NCI-H774 (cell line): Measurements from ENCODE around the gene SLC4A11.

Experiments used
- DNase-seq: peaks from one replicate; lab custom pipeline; 2025; lab: John Stamatoyannopoulos, UW

The SLC4A11 gene

DNA sequence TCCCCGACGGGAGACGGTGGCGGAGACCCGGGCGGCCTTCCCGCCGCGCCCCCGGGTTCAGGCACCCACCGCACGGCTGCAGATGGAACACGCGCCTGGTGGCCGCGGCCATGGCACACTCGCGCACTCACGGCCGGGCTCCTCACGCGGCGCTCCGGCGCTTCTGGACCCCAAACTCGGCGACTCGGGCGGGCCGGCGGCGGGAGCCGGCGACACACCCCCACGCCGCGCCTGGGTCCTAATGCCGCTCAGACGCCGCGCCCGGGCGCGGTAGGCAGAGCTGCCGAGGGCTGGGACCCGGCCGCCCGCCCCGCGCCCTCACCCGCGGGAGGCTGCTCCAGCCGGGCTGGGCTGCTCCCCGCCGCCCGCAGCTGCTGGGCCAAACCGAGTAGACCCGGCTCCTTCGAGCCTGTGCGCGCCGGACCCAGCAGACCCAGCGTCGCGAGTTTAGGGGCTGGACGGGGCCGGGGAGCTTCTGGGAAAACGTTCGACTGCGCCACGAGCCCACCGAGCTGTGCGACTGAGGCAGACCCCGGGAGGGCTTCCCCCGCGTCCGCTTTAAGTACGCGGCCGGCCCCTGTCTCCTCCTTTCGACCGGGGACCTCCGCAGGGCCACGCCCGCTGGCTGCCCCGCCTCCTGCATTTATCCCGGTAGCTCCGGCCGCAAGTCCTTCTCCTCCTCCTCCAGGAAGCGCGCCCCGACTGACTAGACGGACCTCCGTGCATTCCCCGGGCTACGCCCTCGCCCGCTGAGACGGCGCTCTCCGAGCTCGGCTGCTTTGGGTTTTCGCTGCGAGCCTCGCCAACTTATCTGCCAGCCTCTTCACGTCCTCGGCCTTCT, at the start of gene SLC4A11:
Gene SLC4A11 (minus strand): TSS at position 165 of the 841 bp plus-strand sequence. CDS start 53 bp downstream, at position 112.
- peak; percentile 58 for DNase-seq

DNA sequence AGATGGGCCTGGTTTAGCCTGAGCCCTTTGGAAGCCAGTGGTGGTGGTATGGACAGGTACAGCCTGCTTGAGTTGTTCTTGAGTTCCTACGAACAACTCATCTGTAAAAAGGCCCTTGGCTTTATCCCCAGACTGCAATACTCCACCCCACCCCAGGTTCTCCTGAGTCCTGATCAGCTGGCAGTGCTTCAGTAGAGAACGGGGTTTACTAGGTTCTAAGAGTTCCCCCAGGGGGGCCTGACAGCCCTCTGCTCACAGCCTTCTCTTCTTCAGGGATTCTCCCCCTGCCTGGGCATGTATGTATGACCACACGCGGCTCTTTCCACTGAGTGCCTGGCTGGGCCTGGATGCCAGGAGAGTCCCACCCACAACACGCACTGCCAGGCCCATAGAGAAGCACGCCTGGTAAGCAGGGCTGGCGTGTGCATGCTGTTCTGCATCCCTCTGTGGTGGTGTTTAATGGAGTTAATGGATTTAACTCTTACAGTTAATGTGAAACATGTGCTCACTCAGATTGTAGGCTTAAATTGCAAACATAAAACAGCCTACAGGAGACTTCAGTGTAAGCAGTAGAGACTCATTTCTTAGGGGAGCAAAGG, 44.3 kb upstream of the SLC4A11 start:
- DNase-seq = no peak

DNA sequence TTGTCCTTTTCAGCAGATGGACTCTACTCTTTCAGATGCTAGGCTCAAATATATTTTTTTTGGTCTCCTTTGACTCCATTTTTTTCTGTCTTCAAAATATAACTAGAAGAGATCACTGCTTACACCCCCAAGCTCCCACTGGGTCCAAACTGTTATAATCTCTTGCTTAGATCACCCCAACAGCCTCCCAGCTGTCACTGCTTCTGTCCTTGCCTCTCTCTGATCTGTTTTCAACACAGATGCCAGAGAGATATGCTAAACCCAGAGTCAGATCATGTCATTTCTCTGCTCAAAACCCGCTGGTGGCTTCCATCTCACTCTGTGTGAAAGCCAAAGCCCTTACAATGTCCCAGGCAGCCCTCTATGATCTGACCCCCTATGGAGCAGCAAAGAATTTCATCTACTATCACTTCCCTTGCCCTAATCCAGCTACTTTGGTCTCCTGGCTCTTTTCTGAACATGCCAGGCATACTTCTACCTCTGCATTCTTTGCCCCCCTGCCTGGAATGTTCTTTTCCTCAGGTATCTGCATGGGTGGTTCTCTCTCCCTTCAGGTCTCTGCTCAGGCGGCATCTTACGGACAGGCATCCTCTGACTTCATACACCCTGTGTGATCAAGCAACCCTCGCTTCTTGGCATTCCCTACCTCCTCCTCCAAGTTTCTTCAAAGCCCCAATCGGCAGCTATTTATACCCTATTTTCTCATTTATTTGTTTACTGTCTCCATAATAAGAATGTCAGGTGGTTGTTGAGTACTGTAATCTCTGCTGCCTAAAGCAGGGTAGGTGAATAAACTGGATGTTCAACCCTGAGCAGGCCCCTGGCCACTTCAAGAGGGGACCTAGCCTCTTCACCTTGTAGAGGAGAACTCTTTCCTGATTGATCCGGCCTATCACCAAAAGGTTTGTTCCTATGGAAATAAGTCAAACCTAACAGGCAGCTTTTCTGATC, 43.6 kb upstream of the SLC4A11 start:
- no peak for DNase-seq

DNA sequence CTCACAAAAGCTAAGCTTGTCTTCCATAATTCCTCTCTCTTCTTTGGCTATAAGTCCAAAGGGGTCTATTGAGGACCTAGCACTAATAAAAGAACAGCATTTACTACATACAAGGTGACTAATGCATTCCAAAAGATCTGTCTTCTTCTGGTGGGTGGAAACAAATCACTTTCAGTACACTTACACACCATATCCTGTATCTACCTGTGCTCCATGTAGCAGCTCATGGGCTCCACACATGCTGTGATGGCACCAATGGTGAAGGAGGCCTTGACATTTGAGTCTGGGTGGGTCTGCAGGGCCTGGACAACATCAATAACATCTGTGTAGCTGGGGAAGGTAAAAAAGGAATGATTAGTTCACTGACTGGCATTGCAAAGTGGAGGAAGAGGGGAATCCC, 42.4 kb upstream of the SLC4A11 start:
- DNase-seq = no peak

DNA sequence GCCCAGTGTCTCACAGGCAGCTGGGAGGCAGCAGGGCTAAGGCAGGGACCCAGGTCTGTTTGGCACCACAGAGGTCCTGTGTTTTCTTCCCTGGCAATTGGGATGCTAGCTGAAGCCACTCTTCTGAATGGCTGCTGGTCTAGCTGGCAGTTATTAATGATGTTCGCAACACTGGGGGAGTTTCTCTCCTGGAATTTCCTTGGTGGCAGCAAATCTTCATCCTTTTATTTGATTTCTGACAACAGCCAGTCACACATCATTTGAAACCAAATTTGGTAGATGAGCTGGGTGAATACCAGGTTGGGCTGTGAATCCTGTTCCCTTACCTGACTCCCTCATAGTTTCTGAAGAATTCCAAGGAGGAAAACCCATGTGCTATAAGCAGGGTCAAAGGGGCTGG, 40.8 kb upstream of the SLC4A11 start:
- DNase-seq = no peak

DNA sequence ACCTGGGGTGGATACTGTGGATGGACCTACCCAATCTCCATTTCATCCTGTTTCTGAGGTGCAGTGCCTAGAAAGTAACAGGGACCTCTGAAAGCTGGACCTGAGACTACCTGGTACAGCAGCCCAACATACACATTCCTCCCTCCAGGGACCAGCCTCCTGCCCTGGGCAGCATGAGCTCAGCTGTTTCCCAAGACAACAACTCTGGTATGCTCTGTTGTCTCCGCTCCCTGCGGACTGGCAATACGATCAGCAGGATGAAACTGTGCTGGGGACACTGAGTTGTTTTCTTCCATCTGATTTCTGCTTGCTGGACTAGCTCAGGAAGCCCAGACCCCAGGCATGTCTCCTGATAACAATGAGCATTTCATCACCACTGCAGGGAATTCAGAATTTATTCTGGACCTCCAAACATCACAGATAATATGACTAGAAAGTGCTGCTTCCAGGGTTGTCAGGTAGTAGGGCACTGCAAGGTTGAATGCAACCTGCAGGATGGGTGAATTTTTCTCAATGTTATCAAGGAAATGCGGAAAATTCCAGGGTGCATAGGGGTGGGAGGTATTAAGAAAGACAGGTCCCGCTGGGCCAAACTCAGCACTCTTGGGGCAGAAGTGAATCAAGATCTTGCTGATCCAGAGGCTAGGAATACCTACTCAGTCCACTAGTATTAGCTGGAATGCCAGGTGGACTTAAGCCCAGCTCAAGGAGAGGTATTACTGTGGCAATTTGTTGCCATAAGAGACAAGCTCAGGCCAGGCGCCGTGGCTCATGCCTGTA, 38.9 kb upstream of the SLC4A11 start:
- DNase-seq = no peak

DNA sequence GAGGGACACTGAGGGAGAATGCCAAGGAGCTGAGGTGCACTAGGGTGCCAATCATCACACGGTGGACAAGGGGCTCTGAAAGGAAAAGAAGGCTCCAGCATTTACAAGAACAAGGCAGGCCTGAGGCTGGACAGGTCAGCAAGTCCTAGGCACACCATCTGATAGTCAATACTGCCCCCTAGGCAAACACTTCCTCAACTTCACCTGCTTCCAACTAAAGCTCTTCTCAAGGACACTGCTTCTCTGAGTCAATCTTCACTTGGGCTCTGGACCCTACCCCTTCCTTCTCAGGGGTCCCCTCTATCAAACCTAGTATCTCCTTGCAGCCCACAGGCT, 37.7 kb upstream of the SLC4A11 start:
- DNase-seq = peak; percentile 1

DNA sequence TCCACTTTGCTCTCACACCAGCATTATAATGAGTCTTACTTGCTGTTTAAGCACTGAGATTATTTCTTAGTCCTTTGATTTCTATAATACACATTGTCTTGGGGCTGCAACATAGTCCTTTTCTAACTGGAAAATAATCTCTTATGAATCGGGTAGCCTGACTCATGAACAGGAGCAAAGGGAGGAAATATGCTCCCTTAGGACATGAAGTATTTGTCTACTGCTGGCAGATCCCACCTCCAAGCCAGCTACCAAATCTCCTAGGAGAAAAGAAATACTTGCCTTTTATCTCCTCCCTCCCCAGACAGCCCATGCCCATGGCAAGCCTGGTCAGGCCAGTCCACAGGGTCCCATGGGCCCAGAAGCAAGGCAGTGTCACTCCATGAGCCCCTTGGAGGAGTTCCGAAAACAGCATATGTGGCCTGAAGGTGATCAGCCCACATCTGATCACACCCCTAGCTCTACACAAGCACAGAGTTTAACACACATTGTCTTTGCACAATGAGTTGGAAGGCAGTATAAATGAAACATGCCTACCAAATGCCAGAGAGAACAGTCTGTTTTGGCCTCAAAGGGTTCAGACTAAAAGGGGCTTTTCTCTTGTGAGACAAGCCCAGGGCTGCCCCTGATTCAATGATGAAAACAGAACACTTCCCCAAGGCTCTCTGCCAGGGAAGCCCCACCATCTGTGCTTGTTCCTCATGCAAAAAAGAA, 37.1 kb upstream of the SLC4A11 start:
- no peak for DNase-seq

DNA sequence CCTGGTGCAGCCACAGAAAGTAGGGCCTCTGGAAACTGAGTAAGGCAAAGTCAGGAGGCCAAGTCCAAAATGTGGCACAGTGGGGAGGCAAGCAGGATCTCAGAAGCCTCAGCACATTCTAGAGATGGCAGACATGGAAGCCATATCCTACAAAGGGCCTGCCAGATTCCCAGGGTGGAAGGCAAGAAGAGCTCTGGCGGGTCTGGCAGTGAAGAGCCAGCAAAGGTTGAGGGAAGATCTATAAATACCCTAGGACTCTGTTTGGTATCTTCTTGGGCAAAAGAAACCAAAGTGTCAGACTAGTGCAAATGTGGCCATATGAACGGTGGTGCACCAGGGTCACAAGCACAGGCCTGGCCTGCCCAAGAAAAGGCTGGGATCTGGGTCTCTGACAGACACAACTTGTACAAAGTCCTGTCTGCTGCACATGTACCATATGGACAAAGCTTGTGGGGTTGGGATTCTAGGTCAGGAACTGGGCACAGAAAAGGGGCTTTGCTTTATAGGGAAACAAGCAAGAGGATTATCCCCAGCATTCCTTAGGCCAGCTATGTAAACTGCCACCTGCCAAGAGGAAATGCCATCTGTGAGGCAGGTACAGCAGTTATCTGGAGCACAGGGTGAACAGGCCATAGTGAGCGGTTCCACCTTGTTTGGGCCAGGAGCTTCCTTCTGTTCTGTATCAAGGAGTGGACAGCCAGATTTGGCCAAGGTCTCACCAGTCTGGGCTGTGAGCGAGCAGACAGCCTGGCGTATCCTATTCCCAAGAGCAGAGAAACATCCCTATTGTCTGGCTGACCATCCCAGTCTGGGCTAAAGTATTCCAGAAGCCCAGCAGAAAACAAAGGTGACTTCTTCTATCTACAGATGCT, 36.3 kb upstream of the SLC4A11 start:
- DNase-seq = no peak

DNA sequence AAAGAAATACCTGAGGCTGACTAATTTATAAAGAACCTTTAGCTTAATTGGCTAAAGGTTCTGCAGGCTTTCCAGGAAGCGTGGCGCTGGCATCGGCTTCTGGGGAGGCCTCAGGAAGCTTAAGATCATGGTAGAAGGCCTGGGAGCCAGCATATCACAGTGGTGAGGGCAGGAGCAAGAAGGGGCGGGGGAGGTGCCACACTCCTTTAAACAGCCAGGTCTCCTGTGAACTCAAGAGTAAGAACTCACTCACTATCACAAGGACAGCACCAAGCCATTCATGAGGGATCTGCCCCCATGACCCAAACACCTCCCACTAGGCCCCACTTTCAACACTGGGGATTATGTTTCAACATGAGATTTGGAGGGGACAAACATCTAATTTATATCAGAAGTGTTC, 34.4 kb upstream of the SLC4A11 start:
- no peak for DNase-seq

DNA sequence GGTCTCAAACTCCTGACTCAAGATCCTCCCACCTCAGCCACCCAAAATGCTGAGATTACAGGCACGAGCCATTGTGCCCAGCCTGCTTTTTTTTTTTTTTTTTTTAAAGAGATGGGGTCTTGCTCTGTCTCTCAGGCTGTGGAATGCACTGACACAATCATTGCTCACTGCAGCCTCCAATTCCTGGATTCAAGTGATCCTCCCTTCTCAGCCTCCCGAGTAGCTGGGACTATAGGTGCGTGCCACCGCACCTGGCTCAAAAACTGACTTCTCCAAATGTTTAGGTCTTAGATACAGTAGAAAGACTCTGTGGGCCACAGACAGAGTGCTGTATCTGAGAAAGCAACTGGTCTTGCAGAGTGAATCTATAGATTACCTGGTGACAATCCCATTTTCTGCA, 31.1 kb upstream of the SLC4A11 start:
- DNase-seq = no peak

DNA sequence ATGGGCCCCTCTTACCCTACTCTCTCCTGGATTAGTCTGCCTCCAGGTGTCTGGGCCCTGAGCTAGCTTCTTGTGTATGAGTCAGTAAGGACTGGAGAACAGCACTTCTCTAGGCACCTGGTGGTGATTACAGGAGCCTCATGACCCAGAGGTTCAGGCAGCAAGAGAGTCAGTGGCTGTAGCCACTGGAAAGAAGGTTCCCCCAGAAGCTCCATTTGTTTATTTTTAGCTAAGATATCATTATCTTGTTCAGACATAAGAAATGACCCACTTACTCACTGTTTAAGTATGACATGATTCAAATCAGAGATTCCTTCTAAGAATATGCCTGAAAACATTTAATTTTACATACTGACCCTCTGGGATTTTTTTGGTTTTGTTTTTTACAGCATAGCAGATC, 23.6 kb upstream of the SLC4A11 start:
- DNase-seq = no peak

DNA sequence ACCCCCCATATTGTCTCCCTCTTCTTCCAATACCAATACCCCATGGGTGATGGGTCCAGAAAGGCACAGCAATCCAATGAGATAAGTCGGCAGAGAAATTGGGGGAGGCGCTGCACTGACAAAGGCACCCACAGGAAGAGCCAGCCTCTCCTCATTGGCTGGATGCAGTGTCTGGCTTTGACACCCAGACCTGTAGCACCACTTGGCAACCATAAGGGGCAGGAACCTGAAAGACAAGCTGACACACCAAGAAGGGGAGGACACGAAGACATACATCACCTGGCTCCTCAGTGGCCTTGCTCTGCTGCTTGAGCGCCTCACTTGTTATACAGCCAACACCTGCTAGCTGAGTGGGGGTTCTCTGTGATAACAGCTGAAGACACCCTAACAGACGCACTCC, 19.4 kb upstream of the SLC4A11 start:
- DNase-seq = no peak

DNA sequence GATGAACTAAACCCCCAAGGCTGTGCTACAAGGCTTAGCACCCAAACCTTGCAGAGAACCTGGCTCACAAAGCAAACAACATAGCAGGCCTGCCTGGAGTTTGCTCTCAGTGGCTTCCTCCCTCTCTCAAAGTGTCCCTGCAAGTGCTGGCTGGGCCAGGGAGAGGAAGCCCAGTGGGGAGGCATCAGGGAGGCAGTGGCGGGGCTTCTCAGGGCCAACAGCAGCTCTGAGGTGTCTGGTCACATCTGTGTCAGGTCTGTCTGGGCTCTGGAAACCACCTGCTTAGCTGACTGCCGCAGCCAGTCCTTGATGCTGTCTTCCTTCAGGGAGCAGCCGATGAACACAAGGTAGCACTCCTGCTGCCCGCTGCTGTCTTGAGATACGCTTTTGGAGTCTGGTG, 16.7 kb upstream of the SLC4A11 start:
- DNase-seq = no peak

DNA sequence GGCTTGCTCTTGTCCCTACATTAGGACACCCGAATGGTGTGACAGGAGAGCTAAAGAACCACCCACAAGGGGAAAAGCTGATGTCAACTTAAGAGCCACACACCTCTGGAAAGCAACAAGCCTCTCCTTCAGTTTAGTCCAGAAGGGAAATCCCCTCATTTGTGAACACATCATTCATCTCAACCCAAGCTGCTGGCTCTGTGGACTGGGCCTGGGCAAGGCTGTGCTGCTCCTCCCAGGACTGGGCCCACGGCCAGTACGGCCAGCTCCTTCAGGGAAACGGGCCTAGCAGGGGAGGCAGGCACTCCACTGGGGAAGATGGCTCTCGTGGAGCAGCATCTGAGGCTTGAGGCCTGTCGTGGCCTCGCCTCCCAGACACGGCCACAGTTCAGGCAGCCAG, 12.8 kb upstream of the SLC4A11 start:
- no peak for DNase-seq

DNA sequence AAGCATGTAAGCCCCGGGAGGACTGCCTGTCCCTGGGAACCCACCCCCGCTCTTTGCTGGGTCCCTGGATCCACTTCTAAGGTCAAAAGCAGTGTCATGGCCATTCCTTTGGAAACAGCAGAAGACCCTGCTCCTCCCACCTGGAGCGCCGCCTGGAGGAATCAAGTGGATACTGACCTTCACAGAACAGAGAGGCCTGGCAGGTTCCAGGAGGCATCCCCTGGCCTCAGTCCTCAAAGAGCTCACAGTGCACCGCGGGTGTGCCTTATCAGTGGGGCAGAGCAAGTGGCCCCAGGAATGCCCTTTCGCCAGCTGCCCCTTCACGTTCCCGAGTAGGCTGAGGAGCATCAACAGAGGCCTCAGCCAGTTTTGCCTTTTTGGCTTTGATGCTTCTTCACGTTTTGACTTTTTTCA, 11.1 kb upstream of the SLC4A11 start:
- DNase-seq = no peak

DNA sequence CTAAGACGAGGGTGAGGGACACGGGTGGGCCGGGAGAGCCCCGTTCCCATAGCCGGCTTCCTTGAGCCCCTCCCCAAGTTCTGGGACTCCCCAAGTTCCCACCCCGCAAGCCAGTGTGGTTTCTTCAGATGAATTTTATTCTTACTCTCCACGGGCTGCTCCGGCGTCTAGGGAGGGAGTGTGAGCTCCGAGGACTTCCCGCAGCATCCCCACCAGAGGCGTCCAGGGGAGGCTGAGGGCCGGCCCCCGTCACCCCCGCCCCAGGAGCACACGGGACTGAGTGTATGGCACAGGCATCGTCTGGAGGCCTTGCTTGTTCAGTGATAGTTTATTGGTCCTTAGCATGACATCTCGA, 10.0 kb upstream of the SLC4A11 start:
- no peak for DNase-seq

DNA sequence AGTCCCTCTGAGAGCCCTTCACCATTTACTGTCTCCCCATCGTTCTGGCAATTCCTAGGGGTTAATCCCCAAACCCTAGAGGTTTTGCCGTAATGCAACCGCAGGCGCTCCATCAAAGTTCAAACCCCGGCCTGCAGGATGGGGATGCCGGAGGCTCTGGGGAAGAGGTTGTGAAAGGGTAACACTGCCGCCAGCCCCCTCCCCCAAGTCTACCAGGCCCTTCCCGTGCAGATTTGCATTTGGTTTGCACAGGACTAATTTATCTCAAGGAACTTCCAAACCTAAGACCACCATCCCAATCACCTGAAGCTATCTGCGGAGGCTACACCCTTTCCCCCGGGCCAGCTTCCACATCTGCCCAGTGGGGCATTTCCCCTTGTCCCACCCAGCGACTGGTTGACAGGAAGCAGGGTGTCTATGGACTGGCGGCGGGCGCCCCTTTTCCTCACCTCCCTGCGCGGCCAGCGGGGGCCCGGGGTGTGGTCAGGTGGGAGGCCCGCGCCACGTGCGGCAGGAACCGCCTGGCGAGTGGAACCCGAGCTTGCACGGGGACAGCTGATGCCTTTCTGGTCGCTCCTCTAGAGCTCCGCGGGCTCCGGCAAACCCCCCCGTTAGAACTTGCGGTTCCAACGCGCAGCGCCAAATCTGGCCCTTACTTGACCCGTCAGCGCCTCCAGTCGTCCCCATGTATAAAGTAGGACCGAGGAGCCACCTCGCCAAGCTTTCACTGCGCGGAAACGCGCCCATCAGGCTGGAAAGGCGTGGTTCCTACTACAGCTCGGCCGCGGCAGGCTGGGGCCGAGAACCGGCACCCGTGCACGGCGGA, 9.4 kb upstream of the SLC4A11 start:
- DNase-seq = no peak

DNA sequence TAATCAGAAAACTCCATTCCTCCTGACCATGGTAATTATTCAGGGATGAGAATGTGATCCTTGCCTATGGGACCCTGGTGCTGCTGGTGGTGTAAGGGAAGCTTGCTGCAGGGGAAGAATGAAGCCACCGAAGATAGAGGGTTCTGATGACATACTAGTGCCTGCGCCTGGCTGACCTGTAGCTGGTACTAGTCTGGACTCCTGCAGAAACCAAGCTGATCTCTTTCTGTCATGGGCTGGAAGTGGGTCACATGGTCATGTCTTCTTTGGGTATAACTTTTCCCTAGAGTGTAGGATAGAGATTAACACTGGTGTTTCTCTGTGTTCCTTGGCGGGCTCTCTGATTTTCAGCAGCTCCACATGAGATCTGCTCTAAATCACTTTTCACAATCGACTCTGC, 8.6 kb upstream of the SLC4A11 start:
- DNase-seq = no peak

DNA sequence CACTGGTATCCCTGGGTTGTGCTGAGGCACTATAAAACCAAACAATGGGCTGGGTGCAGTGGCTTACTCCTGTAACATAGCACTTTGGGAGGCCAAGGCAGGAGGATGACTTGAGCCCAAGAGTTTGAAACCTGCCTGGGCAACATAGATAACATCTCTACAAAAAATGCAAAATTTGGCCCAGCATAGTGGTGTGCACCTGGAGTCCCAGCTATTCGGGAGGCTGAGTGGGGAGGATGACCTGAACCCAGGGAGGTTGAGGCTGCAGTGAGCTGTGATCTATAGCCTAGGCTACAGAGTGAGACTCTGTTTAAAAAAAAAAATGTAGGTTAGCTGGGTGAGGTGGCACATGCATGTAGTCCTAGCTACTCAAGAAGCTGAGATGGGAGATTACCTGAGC, 7.7 kb upstream of the SLC4A11 start:
- no peak for DNase-seq
